22Rv1 (cell line): Measurements from ENCODE around the gene GDF15.

Experiments
- H3K27ac ChIP-seq: fragments of 450-650 bp; 2 replicates; pipeline ENCODE4 v1.5.1; 2017
- CTCF ChIP-seq: fragments of 450-650 bp; IDR thresholded peaks from 2 replicates; pipeline ENCODE4 v1.5.1; 2017; ENCODE audit warnings: mild to moderate bottlenecking
- ZFX ChIP-seq: fragments of 450-650 bp; IDR thresholded peaks from 2 replicates; pipeline ENCODE4 v1.6.1; 2017; ENCODE audit warnings: antibody characterized with exemption, borderline replicate concordance

Gene GDF15

GRCh38 chr19:18438331-18439024, 52.5 kb downstream of the GDF15 start:
- TF ChIP-seq CTCF: no peak
- no peak for TF ChIP-seq ZFX
- H3K27ac ChIP-seq: peak overlapping the region; percentile 93
